Stimulated activated CD8-positive, alpha-beta memory T cell treated with anti-CD3 and anti-CD28 coated beads, Interleukin-12 subunit alpha, Interleukin-12 subunit beta, amount 100 ng/mL, for 4 hours (primary cell): ENCODE data around the gene CHGA.

Experiments used
- DNase-seq: peaks from one replicate; pipeline ENCODE4 v3.0.0-alpha.2; 2020; ENCODE audit warnings: low read depth

Gene CHGA

DNA sequence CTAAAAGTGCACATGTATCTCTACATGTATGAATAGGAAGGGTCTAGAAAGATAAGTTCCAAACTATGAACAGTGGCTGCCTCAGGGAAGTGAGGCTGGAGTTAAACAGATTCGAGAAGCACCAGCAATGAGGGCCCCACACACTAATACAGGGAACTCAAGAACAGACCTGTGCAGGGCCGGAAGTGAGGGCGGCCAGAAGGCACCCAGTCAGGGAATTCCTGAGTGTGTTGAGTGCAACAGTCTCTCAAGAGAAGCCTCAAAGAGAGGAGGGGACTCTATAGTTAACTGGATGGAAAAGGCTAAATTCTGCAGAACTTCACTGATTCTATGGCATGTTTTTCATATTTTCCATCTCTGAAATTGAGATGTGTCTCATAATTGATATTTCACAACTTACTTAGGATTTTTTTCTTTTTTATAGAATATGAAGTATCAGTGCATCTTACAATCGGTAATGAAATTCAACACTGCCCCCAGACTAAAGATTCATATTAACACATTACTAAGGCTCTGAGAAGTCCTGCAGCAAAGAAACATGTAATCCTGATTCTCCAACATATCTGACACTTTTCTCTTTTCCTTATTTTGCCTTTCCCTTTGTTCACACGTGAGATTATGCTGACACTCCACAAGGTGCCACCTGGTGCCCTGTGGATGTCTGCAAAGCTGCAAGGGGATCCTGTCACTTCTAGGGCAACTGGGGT is 61.3 kb downstream of the CHGA start:
- DNase-seq: no peak
